Astrocyte of the cerebellum (primary cell): Measurements from ENCODE around the gene KRT74.

ENCODE experiments used
- DNase-seq: peaks from one replicate; pipeline ENCODE4 v3.0.0-alpha.2; 2011; ENCODE audit warnings: low read depth
- H3K4me3 ChIP-seq: 2 replicates; pipeline ENCODE4 v1.5.1; 2011; ENCODE audit warnings: mild to moderate bottlenecking, low read depth, low read length, moderate library complexity
- CTCF ChIP-seq: IDR thresholded peaks from 2 replicates; pipeline ENCODE4 v1.5.1; 2012; ENCODE audit warnings: low read length, low read depth, moderate library complexity, mild to moderate bottlenecking; ENCODE audit errors: missing control alignments
- in situ Hi-C: cut with HindIII; loops from 2 replicates; pipeline ENCODE4 v1.10.0; 2017; ENCODE audit warnings: low sequenced_read_pairs

KRT74 gene

GRCh38 chr12:52519387-52519703 is 54.3 kb downstream of the KRT74 start:
- no peak for DNase-seq
- in situ Hi-C loops = no loop called here
- H3K4me3 ChIP-seq = no peak overlapping the region
- no peak for TF ChIP-seq CTCF

GRCh38 chr12:52518574-52519386 is 54.9 kb downstream of the KRT74 start:
- in situ Hi-C loops = no loop called here
- H3K4me3 ChIP-seq = no peak overlapping the region
- DNase-seq = no peak
- no peak for TF ChIP-seq CTCF

- no peak overlapping the region for H3K4me3 ChIP-seq
- in situ Hi-C loops = no loop called here
- no peak for DNase-seq
- TF ChIP-seq CTCF = no peak
Measured at GRCh38 chr12:52517888-52518287, 55.8 kb downstream of the KRT74 start.

- no peak overlapping the region for H3K4me3 ChIP-seq
- DNase-seq = no peak
- in situ Hi-C loops = no loop called here
- no peak for TF ChIP-seq CTCF
Measured at GRCh38 chr12:52517005-52517835, 56.4 kb downstream of the KRT74 start.

- DNase-seq = no peak
- in situ Hi-C loops = no loop called here
- no peak overlapping the region for H3K4me3 ChIP-seq
- TF ChIP-seq CTCF = no peak
Measured at GRCh38 chr12:52515927-52516831, 57.5 kb downstream of the KRT74 start.
